Suprapubic skin (tissue), 3 donors: ENCODE data around the gene ZNF619.

Experiments used
- CTCF ChIP-seq, 2 donors: fragments of 200-600 bp in 1 of 2; fragments of 450-650 bp in 1 of 2; sonication (generic) in 1 of 2; IDR thresholded peaks; one replicate each; pipeline ENCODE4 v1.5.1; 2016 to 2019; ENCODE audit warnings: antibody characterized with exemption in 2 of 2, mild to moderate bottlenecking in 1 of 2, moderate library complexity in 1 of 2
- EP300 ChIP-seq: sonication (generic); formaldehyde crosslinking; IDR thresholded peaks from one replicate; pipeline ENCODE4 v1.6.1; 2017; ENCODE audit warnings: antibody characterized with exemption

GRCh38 chr3:40524568-40525285, 47.8 kb downstream of the ZNF619 start, which contains the start of gene ZNF621:
- TF ChIP-seq EP300 (no peak), CTCF (IDR thresholded peaks at IDR 0.05) (no peak)
